ENCODE data around the gene RETREG3.
"Not testable (repeated sequence)": the region's sequence is repeated elsewhere in the genome, so short reads cannot be mapped to it uniquely, and the experiment has no call there.

GRCh38 chr17:42621987-42622386 lies 12.8 kb upstream of the RETREG3 start:
- TF ChIP-seq, protein P1, sequence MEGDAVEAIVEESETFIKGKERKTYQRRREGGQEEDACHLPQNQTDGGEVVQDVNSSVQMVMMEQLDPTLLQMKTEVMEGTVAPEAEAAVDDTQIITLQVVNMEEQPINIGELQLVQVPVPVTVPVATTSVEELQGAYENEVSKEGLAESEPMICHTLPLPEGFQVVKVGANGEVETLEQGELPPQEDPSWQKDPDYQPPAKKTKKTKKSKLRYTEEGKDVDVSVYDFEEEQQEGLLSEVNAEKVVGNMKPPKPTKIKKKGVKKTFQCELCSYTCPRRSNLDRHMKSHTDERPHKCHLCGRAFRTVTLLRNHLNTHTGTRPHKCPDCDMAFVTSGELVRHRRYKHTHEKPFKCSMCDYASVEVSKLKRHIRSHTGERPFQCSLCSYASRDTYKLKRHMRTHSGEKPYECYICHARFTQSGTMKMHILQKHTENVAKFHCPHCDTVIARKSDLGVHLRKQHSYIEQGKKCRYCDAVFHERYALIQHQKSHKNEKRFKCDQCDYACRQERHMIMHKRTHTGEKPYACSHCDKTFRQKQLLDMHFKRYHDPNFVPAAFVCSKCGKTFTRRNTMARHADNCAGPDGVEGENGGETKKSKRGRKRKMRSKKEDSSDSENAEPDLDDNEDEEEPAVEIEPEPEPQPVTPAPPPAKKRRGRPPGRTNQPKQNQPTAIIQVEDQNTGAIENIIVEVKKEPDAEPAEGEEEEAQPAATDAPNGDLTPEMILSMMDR (IDR thresholded peaks at IDR 0.05) = not testable (repeated sequence)
- not testable (repeated sequence) for TF ChIP-seq POLR2A (IDR thresholded peaks at IDR 0.05)
